NCI-H345 treated with DMSO at 0.1 percent for 48 hours (cell line): ENCODE data around the gene TMEM60.
"Not testable (repeated sequence)": the region's sequence is repeated elsewhere in the genome, so short reads cannot be mapped to it uniquely, and the experiment has no call there.

Experiments used
- DNase-seq: peaks from one replicate; lab custom pipeline; 2025; ENCODE audit not compliant: unreplicated experiment; lab: John Stamatoyannopoulos, UW

Gene TMEM60, protein sequence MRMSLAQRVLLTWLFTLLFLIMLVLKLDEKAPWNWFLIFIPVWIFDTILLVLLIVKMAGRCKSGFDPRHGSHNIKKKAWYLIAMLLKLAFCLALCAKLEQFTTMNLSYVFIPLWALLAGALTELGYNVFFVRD

DNA sequence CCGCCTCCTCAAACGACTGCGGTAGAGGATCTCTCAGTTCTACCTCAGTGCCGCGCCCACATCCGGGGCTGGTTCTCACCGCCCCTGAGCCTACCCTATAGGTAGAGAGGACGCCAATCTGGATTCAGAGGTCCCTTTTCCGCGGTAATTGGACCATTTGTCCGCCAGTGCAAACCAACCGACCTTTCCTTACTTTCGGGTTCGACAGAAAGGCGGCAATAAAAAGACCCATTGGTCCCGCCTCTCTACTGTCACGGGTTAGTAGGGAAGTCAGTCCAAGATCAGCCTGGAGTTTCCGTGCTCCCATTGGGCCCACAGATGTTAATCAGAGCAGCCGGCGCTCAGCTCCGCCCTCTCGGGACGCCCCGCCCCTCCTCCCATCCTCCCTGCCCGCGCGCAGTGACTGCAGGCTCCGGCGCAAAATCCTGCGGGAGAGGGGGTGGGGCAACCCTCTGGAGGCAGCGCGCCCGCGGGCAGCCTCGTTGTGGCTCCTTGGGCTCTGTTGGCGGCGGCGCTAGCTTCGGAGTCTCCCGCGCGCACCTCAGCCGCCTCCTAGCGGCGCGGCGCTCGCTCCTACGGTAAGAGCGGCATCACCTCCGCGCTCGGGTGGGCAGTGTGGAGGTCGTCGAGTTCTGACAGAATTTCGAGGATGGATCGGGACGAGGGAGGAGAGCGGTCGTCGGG, at the start of gene TMEM60, which contains the start of gene PHTF2:
Gene TMEM60, minus strand, starts transcription at position 41 of the 684 bp plus-strand sequence. CDS start 4,061 bp downstream, outside the sequence.
Gene PHTF2, plus strand, starts transcription at position 380 of the 684 bp plus-strand sequence.
- peak; percentile 98 for DNase-seq

DNA sequence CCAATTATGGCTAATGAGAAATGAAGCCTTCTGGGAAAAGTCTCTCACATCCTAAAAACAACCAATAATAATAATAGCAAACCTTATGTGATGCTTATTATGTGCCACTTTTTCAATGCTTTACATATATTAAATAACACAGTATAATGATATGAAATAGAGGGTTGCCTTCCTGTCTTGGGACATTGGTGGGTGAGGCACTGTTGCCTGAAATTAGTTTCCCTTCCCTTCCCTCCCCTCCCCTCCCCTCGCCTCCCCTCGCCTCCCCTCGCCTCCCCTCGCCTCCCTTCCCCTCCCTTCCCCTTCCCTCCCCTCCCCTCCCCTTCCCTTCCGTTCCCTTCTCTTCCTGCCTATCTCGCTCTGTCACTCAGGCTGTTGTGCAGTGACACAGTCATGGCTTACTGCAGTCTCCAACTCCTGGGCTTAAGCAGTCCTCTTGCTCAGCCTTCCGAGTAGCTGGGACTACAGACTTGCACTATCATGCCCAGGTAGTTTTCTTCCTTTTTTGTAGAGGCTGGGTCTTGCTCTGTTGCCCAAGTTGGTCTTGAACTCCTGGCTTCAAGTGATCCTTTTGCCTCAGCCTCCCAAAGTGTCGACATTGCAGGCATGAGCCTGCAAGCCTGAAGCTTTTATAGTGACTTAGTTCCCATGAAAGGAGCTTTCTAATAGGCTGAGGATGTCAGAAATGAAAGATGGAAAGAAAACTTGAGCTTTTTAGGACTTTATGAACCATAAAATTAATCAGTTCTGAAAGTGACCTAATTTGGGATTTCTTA, 48.3 kb upstream of the TMEM60 start:
- no peak for DNase-seq

DNA sequence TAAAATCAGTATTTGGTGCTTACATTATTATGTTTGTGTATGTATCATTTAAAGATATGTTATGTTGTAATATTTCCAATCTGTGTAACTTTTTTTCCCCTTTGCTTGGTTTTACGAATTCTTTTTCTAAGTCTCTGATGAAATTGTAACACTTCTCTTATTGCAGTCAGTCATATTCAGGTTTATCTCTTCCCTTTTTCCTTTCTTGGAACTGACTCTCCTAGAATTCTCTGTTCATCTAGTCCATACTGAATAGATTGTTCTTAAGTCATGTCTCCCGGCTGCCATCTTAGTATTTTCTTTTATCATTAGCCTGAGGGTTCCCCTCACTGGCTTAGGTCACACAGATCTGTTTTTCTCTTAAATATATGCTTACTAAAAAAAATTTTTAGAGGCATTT, 45.0 kb upstream of the TMEM60 start:
- no peak for DNase-seq

DNA sequence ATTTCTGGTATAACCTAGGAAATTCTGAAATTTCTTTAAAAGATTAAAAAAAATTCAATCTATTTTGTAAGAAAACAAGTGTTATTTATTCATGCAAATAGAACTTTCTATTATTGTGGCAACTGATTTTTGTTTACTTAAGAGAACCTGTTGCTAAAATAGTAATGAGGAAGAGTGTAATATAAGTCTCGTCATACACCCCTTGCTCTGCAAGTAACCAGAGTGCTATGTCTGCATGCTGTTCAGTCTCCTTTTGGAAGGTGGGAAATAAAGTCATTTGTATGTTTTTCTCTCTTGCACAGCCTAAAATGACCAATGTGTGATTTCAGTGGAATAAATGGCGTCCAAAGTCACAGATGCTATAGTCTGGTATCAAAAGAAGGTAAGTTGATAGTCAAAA, 41.7 kb upstream of the TMEM60 start:
- no peak for DNase-seq

DNA sequence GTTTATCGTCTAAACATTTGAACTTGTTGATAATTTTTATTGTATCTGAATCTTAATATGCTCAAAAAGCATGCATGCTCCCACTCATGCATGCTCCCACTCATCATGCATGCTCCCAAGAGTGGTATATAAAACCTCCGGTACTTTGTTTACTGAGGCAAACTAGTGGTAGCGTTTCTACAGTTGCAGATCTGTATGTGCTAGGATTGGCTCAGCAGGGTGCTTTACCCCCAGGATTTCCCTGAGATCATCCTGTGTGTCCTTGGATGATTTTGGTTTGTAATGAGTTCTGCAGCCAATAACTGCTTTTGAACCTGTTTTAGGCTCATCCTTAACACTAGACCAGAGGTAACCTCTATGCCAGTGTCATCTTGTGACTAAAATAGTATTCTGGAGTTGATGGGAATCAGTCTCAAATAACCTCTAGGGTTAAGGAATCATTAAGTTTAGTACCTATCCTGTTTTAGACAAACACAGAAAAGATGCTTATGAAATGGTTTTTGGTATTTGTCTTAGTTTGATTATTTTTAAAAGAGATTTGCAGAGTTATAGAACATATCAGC, 40.8 kb upstream of the TMEM60 start:
- DNase-seq = no peak

DNA sequence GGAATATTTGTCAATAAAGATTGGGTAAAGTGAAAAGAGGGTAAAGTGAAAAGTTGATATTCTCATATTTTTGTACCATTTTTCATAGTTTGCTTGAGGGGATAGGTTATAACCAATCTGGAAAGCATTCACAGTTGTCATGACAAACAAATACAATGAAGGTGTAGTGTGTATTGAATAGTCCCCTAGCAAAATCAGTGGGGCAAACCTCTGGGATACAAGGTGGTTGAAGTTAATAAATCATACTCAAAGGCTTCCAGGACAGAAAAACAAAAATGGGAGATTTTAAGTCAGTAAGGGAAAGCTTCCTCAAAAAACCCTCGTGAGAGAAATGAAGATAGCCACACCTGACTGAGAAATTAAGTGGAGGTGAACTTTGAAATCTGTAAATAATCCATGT, 39.7 kb upstream of the TMEM60 start:
- no peak for DNase-seq

DNA sequence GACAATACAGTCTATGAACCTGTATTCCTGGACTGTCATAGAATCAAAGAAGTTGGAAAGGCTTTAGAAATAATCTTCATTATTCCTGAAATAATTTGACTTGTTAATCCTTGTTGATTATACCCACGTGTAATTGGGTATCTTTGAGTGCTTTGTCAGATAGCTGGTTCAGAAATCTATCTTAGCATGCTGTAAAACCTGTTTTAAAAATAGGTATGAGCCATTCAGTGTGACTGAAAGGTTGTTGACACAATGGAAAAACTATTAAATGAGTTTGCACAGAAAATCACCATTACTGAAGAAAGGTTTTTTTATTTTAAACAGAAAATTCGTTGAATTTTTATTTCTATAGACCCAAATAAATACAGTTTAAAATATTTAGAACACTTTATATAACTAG, 39.0 kb upstream of the TMEM60 start:
- DNase-seq = no peak

DNA sequence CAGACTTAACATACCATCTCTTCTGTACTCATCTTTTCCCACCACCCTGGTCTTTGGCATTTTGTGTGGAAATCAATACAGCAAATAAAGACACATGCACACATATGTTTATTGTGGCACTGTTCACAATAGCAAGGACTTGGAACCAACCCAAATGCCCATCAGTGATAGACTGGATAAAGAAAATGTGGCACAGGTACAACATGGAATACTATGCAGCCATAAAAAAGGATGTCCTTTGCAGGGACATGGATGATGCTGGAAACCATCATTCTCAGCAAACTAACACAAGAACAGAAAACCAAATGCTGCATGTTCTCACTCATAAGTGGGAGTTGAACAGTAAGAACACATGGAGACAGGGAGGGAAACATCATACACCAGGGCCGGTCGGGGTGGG, 38.2 kb upstream of the TMEM60 start:
- not testable (repeated sequence) for DNase-seq

DNA sequence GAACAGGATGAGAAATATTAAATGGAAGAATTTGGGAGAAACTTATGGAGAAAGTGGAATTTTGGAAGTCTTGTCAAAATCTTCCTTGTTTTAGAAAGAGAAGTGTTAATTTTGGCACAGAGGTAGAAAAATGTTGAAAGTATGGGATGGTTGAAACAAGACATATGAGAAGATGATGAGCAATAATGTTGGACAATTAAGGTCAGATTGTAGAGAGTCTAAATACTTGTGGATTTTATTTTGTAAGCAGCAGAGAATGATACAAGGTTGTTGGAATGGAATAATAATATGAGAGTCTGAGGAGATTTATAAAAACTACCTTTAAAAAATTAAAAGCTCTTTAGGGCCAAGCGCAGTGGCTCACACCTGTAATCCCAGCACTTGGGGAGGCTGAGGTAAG, 34.9 kb upstream of the TMEM60 start:
- DNase-seq = no peak

DNA sequence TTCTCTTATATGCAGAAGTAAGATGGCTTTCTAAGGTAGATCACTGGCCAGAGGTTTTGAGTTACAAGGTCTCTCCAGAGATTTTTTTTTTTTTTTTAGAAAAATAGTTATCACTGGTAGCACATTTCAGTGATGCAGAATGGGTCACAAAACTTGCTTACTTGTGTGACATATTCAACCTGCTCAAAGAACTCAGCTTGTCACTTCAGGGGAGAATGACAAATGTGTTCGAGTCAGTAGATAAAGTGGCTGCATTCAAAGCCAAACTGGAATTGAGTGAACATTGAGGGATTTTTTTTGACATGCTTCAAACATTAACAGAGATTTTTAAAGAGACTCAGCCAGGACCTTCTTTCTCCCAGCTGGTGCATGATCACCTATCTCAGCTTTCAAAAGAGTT, 33.7 kb upstream of the TMEM60 start:
- DNase-seq = no peak

DNA sequence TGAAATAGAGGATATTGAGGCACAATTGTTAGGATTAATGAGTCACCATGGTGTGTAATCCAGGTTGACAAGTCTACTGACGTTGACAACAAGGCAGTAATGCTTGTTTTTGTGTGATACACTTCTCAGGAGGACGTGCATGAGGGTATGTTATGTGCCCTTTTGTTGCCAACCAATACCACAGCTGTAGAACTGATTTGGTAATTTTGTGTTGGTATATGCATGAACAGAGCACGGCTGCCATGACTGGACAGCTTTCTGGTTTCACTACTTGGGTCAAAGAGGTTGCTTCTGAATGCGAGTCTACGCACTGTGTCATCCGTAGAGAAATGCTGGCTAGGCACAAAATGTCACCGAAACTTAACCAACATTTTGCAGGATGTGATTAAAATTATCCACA, 33.2 kb upstream of the TMEM60 start:
- no peak for DNase-seq

DNA sequence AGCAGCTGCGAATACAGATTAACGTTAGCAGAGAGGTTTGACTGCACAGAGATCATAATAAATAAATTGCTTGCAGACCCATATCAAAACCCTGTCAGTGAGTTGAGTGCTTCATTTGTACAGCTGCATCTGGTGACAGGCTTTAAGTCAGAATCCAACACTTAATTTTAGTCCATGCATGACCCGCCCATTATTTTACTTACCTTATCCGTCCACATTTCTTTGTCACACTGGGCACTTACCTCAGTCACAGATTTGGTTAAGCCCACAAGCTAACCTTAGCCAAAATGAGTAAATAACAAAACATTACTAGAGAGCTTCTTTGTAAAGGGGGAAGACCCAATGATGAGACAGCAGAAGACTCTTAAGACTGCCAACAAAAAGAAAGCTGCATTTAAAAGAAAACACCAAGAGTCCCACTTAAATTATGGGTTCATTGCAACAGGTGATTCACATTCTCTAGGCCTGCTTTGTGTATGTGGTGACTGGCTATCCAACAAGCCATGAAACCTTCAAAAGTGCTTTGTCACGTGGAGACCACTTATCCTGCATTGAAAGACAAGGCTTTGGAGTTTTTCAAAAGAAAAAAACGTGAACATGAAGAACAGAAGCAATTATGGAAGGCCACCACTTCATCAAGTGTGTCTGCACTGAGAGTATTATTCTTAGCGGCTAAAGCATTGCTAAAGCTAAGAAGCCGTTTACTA, 32.6 kb upstream of the TMEM60 start:
- DNase-seq = peak; percentile 83

DNA sequence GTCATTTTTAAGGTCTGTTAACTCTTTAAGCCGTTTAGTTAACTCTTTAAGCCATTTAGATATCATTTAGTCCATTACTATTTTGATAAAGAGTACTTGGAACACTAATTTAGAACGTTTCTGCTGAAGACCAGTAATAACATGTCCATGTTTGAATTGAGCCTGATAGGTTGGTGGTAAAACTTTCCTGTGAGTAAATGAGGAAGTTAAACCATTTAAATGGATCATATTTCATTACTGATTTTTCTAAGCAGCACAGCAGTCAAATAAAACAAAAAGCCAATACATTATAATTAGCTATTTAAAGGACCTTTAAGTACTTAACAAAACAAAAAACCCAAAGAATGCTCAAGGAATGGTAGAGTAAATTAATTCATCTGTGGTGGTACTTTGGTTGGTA, 29.8 kb upstream of the TMEM60 start:
- no peak for DNase-seq

DNA sequence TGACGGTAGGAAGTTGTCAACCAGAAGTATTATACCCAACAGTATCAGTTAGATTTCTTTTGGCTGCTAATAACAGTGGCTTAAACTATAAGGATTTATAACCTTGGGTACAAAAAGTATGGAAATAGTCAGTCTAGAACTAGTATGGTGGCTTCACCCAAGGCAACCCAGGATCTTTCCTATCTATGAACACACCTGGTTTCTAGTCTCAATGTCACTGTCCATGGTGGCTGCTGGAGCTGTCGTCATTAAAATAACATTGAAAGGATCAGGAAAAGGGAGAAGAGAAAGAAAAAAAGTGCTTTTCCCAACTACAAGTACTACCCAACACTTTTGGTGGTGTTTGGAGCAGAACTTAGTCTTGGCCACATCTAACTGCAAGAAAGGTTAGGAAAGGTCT, 28.1 kb upstream of the TMEM60 start:
- no peak for DNase-seq

DNA sequence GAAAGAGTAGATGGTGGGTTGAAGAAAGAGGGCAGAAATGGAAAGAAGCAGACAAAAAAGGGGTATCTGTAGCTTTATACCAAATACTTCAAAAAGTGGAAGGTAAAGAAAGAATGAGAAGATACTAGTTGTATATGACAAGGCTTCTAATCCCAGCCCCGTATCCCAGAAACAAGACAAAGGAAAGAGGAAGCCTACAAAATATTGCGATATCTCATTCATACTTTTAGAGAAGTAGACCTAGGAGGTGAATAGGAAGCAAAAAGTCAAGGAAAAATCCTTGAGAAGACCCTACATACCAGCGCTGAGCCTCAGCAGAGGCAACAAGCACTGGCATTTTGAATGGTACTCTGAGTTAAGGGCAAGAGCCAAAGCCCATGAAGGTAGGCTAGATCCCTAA, 26.9 kb upstream of the TMEM60 start:
- DNase-seq = no peak

DNA sequence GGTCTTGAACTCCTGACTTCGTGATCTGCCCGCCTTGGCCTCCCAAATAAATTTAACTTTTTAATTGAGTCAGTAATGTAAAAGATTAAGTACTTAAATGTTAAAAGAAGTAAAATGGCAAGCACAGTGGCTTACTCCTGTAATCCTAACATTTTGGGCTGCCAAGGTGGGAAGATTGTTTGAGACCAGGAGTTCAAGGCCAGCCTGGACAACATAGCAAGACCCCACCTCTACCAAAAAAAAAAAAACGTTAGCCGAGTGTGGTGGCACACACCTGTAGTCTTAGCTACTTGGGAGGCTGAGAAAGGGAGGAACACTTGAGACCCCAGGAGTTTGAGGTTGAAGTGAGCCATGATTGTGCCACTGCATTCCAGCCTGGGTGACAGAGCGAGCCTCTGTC, 26.4 kb upstream of the TMEM60 start:
- no peak for DNase-seq

DNA sequence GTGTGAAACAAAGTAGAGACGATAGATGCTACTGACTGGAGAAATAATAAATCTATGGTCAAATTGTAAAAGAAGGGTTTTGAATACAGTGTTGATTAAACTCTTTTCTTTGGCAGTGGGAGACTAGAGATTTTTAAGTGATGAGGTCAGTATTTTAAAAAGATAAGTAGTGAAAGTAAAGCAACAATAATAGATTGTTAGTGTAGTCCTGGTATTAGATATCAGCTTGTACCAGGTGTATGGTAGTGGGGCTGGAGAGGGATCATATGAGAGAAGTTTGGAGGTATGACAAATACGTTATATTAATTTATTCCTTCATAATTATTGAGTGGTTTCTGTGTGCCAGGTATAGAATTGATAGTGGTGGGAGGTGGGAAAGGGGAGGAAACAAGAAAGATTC, 25.6 kb upstream of the TMEM60 start:
- DNase-seq = no peak

DNA sequence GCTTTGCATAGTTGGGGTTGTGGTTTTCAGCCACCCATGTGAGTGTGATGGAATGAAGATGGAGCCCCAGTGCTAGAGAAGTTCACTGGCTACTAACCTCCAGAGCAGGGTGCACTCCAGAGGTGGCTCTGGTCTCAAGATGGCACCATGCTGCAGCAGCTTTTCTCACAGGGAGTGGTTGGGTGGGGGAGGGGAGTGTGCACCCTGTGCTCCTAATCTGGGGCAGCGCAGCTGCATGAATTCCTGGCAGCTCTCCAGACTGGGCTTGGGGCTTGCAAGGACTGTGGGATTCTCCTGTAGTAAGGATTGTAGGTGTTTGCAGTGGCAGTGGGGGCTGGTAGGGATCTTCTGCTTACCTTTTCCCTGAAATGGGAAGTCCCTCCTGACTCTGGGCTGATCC, 24.0 kb upstream of the TMEM60 start:
- DNase-seq = no peak

DNA sequence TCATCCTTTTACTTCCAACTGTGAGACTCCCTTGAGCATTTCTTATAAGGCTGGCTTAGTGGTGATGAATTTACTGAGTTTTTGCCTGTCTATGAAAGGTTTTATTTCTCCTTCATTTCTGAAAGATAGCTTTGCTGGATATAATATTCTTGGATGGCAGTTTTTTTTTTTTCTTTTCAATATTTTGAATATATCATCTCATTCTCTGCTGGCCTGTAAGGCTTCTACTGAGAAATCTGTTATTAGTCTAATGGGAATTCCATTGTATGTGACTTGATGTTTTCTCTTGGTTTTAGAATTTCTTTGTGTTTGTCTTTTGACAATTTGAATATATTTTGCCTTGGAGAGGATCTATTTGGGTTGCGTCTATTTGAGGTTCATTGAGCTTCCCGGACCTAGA, 22.7 kb upstream of the TMEM60 start:
- DNase-seq = no peak

DNA sequence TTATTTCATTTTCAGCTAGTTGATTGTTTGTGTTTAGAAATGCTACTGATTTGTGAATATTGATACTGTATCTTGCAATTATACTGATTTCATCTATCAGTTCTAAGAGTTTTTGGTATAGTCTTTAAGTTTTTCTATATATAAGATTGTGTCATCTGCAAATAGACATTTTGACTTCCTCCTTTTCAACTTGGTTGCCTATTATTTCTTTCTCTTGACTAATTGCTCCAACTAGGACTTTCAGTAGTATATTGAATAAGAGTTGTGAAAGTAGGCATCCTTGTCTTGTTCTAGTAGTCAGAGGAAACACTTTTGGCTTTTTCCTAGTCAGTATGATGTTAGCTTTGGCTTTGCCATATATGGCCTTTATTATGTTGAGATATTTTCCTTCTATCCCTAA, 20.8 kb upstream of the TMEM60 start:
- DNase-seq = no peak

DNA sequence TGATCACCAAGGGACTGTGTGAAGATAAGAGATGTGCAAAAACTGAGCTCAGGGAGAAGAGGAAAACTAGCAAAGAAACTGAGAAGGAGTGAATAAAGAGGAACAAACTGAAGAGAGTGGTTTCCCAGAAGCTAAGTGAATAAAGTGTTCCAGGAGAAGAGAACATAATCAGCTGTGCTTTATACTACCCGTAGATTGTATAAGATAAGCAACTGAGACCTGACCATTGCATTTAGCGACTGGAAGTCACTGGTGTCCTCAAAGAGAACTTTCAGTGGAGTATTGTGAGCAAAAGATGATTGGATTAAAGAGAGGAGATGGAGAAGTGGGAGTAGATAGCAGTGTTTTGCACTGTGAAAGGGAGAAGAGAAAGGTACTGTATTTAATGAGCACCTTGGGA, 14.9 kb upstream of the TMEM60 start:
- no peak for DNase-seq
